ENCODE measurements around the gene TRIM39. TPM values are rescaled to one million over a fixed set of nuclear protein-coding genes. Genes with fewer than 3 reads are reported as not detected.

TRIM39 gene
- total and polyA plus RNA-seq, 10 donors = 6.9 to 24.5 (median 17.0) TPM

- Histone ChIP-seq H3K36me3 (no peaks in the 10 kb centered on the region), H3K4me1 (no peaks in the 10 kb centered on the region), H3K27ac (no peak overlapping the region), H3K9me3 (no peaks in the 10 kb centered on the region), H3K4me3 (no peak overlapping the region), H3K27me3 (replicated peaks in 1 of 7) (peaks cover 0 to 95% (median 4%) of the 10 kb centered on the region in 7 donors)
- WGBS, 5 donors = 26 to 37% (median 32%) methylated on average over 3 of the region's 3 CpGs
- no peak for TF ChIP-seq CTCF (IDR thresholded peaks at IDR 0.05 in 8 of 11, conservative IDR thresholded peaks at IDR 0.05 in 3 of 11)
- no peak for TF ChIP-seq POLR2AphosphoS5 (IDR thresholded peaks at IDR 0.05)
- no peak for TF ChIP-seq POLR2A (IDR thresholded peaks at IDR 0.05)
- intact Hi-C loops (cut with DNase I; ENCODE audit: low total_unique reads) = no loop called here
- no peak for DNase-seq
These were observed 59.4 kb downstream of the TRIM39 start for GRCh38 chr6:30386166-30386565.

GRCh38 chr6:30391240-30391639 is 64.5 kb downstream of the TRIM39 start:
- H3K36me3 ChIP-seq = no peaks in the 10 kb centered on the region
- H3K4me1 ChIP-seq = no peaks in the 10 kb centered on the region
- TF ChIP-seq CTCF (IDR thresholded peaks at IDR 0.05 in 8 of 11, conservative IDR thresholded peaks at IDR 0.05 in 3 of 11) (no peak), POLR2AphosphoS5 (IDR thresholded peaks at IDR 0.05) (no peak), POLR2A (IDR thresholded peaks at IDR 0.05) (no peak)
- H3K4me3 ChIP-seq = no peak overlapping the region
- no peak for DNase-seq
- H3K9me3 ChIP-seq = no peaks in the 10 kb centered on the region
- no peak overlapping the region for H3K27ac ChIP-seq
- 53 to 64% (median 61%) methylated on average over 3 of the region's 3 CpGs for WGBS, 5 donors
- H3K27me3 ChIP-seq (replicated peaks in 1 of 7) = peaks cover 0 to 88% (median 11%) of the 10 kb centered on the region in 7 donors
- intact Hi-C loops (cut with DNase I; ENCODE audit: low total_unique reads) = no loop called here

Small RNA genes lying within 50 kb of the gene (small RNA-seq; reads per million reads assigned to genes)
- gene HLA-N = 0 reads per million in 4 donors

Other genes starting within 250 kb of the TRIM39 start
- not detected for gene TRIM31, start 213.8 kb upstream of the TRIM39 start, total RNA-seq
- under 1 TPM in 2 of 3 donors, not detected in 1; 0.09 to 0.14 TPM for gene TRIM31, start 213.8 kb upstream of the TRIM39 start, polyA plus RNA-seq
- gene TRIM40, start 190.8 kb upstream of the TRIM39 start, total RNA-seq = 1 to 10 TPM in 1 of 7 donors, under 1 TPM in 2, not detected in 4; 0.20 to 1.0 (median 0.29) TPM
- gene TRIM40, start 190.8 kb upstream of the TRIM39 start, polyA plus RNA-seq = not detected
- 1 to 10 TPM in 4 of 7 donors, under 1 TPM in 3; 0.15 to 4.9 (median 1.2) TPM for gene TRIM10, start 165.7 kb upstream of the TRIM39 start, total RNA-seq
- gene TRIM10, start 165.7 kb upstream of the TRIM39 start, polyA plus RNA-seq = under 1 TPM in 1 of 3 donors, not detected in 2; 0.06 TPM
- gene TRIM15, start 163.4 kb upstream of the TRIM39 start, total RNA-seq = under 1 TPM in 1 of 7 donors, not detected in 6; 0.29 TPM
- gene TRIM15, start 163.4 kb upstream of the TRIM39 start, polyA plus RNA-seq = under 1 TPM in 1 of 3 donors, not detected in 2; 0.13 TPM
- 10 to 100 TPM; 44.6 to 64.3 (median 50.2) TPM for gene TRIM26, start 113.5 kb upstream of the TRIM39 start, total RNA-seq
- gene TRIM26, start 113.5 kb upstream of the TRIM39 start, polyA plus RNA-seq = 10 to 100 TPM; 22.6 to 48.0 (median 25.4) TPM
- gene RPP21, start 18.2 kb downstream of the TRIM39 start, total RNA-seq = 10 to 100 TPM; 24.3 to 59.9 (median 32.0) TPM
- gene RPP21, start 18.2 kb downstream of the TRIM39 start, polyA plus RNA-seq = 10 to 100 TPM; 77.9 to 87.8 (median 84.6) TPM
- gene HLA-E, start 162.6 kb downstream of the TRIM39 start, total RNA-seq = 1,000 to 10,000 TPM; 1,072 to 2,111 (median 1,510) TPM
- 100 to 1,000 TPM; 514 to 675 (median 646) TPM for gene HLA-E, start 162.6 kb downstream of the TRIM39 start, polyA plus RNA-seq
- 10 to 100 TPM; 28.0 to 84.6 (median 56.7) TPM for gene GNL1, start 229.6 kb downstream of the TRIM39 start, total RNA-seq
- gene GNL1, start 229.6 kb downstream of the TRIM39 start, polyA plus RNA-seq = 10 to 100 TPM; 40.3 to 55.6 (median 45.6) TPM
- gene PRR3, start 230.4 kb downstream of the TRIM39 start, total RNA-seq = 10 to 100 TPM in 6 of 7 donors, 1 to 10 TPM in 1; 8.1 to 19.6 (median 12.9) TPM
- gene PRR3, start 230.4 kb downstream of the TRIM39 start, polyA plus RNA-seq = 10 to 100 TPM; 11.5 to 15.6 (median 12.9) TPM
- 10 to 100 TPM; 30.7 to 53.5 (median 34.5) TPM for gene ABCF1, start 244.5 kb downstream of the TRIM39 start, total RNA-seq
- 10 to 100 TPM; 12.8 to 27.7 (median 14.5) TPM for gene ABCF1, start 244.5 kb downstream of the TRIM39 start, polyA plus RNA-seq

Measured in spleen (tissue), 11 donors.